Stomach (tissue), 9 donors: ENCODE data around the gene TMCC1. TPM values are rescaled to one million over a fixed set of nuclear protein-coding genes. Genes with fewer than 3 reads are reported as not detected.
"Not testable (repeated sequence)": the region's sequence is repeated elsewhere in the genome, so short reads cannot be mapped to it uniquely, and the experiment has no call there.

ENCODE experiments used
- DNase-seq, 2 donors: peaks; one replicate each; pipeline versions ENCODE4 v3.0.0 to v3.0.0-alpha.2; 2013 to 2019
- H3K27ac ChIP-seq, 5 donors: fragments of 200-600 bp in 4 of 5; sonication (generic) in 4 of 5; one replicate each; pipeline ENCODE4 v1.5.1; 2013 to 2019; ENCODE audit warnings: mild to moderate bottlenecking in 1 of 5, moderate library complexity in 1 of 5
- H3K27me3 ChIP-seq, 3 donors: fragments of 200-600 bp; sonication (generic); one replicate each; pipeline ENCODE4 v1.5.1; 2017 to 2019; ENCODE audit warnings: mixed run types in 1 of 3
- H3K36me3 ChIP-seq, 4 donors: fragments of 200-600 bp; sonication (generic); 1 replicate in 3 of 4; 2 replicates in 1 of 4; pipeline ENCODE4 v1.5.1; 2016 to 2019
- H3K4me1 ChIP-seq, 4 donors: fragments of 200-600 bp; sonication (generic); one replicate each; pipeline ENCODE4 v1.5.1; 2016 to 2019
- H3K4me3 ChIP-seq, 4 donors: fragments of 200-600 bp; sonication (generic) in 3 of 4; one replicate each; pipeline ENCODE4 v1.5.1; 2016 to 2019; ENCODE audit warnings: mild to moderate bottlenecking in 1 of 4
- H3K9me3 ChIP-seq, 4 donors: fragments of 200-600 bp; sonication (generic); one replicate each; pipeline ENCODE4 v1.5.1; 2016 to 2019
- EP300 ChIP-seq: sonication (generic); formaldehyde crosslinking; IDR thresholded peaks from one replicate; pipeline ENCODE4 v1.6.1; 2017; ENCODE audit warnings: antibody characterized with exemption
- POLR2A ChIP-seq, 4 donors: fragments of 450-650 bp; IDR thresholded peaks; one replicate each; pipeline ENCODE4 v1.6.1; 2016; ENCODE audit warnings: antibody characterized with exemption in 4 of 4, control low read depth in 2 of 4, mild to moderate bottlenecking in 1 of 4, moderate library complexity in 1 of 4
- POLR2AphosphoS5 ChIP-seq, 3 donors: sonication (generic); formaldehyde crosslinking; IDR thresholded peaks; one replicate each; pipeline ENCODE4 v1.6.1; 2016; ENCODE audit warnings: antibody characterized with exemption in 3 of 3
- WGBS, 5 donors: extraction: QIAGEN DNeasy Blood & Tissue Kit in 3 of 5; methylation state at CpG; one replicate each; pipeline versions ENCODE4 v1.1.5 to v1.1.7; 2013 to 2018; 5-methylcytosine and 5-hydroxymethylcytosine counted together
- intact Hi-C: fragments of 100-400 bp; cut with DNase I; formaldehyde crosslinking; loops from one replicate; pipeline ENCODE4 v1.15.1; 2023; ENCODE audit warnings: low total_unique reads
- polyA plus RNA-seq, 3 donors: library from polyadenylated mRNA; stranded (reverse); fragments of 200-250 nt; gene quantifications; one replicate each; pipeline ENCODE4 v1.2.3, GENCODE V29; 2013
- total RNA-seq, 5 donors: library from RNA; depleted of rRNA; stranded (reverse); fragments of >200 nt; gene quantifications; one replicate each; pipeline versions ENCODE4 v1.1.0 to v1.2.3, GENCODE V29; 2014 to 2016
- TF ChIP-seq, protein P1 (sequence below), 7 experiments: fragments of 450-650 bp in 4 of 7; fragments of 200-600 bp in 3 of 7; sonication (generic) in 3 of 7; IDR thresholded peaks; one replicate each; pipeline ENCODE4 v1.5.1; 2016 to 2019; ENCODE audit warnings: antibody characterized with exemption in 7 of 7, control low read depth in 2 of 7, mild to moderate bottlenecking in 1 of 7
- donor health status: healthy with polysubstance abuse.
- donor health status: Bipolar disorder and iron deficiency.
- donor health status: healthy.

The TMCC1 gene
- total and polyA plus RNA-seq, 8 donors: 5.0 to 26.6 (median 9.3) TPM

DNA sequence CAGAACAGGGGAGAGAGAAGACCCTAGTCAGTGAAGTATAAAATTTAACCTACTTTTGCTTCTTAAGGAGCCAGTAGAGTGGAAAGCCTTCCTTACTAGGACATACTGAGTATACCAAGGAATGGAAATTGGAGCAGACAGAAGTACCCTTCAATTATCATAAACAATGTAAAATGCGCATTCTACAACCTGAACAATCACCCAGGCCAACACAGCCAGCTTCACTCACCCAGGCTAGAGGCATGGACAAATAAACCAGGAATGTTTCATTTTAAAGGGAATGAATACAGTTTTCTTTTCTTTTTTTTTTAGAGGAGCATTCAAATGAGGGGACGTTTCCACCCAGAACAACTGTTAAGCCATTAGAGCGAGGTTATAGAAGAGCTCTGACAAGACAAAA, 245.1 kb downstream of the TMCC1 start:
- 85 to 92% (median 87%) methylated on average over 3 of the region's 3 CpGs for WGBS, 5 donors
- no peak for DNase-seq
- no peaks in the 10 kb centered on the region for H3K9me3 ChIP-seq
- H3K27ac ChIP-seq: no peak overlapping the region
- peaks cover 0 to 12% (median 9%) of the 10 kb centered on the region in 4 donors for H3K36me3 ChIP-seq
- intact Hi-C loops: no loop called here
- no peaks in the 10 kb centered on the region for H3K27me3 ChIP-seq
- H3K4me1 ChIP-seq: peaks cover 0 to 27% (median 3%) of the 10 kb centered on the region in 4 donors
- TF ChIP-seq EP300 (no peak), POLR2A (IDR thresholded peaks at IDR 0.05) (no peak), POLR2AphosphoS5 (IDR thresholded peaks at IDR 0.05) (no peak)
- TF ChIP-seq, protein P1, sequence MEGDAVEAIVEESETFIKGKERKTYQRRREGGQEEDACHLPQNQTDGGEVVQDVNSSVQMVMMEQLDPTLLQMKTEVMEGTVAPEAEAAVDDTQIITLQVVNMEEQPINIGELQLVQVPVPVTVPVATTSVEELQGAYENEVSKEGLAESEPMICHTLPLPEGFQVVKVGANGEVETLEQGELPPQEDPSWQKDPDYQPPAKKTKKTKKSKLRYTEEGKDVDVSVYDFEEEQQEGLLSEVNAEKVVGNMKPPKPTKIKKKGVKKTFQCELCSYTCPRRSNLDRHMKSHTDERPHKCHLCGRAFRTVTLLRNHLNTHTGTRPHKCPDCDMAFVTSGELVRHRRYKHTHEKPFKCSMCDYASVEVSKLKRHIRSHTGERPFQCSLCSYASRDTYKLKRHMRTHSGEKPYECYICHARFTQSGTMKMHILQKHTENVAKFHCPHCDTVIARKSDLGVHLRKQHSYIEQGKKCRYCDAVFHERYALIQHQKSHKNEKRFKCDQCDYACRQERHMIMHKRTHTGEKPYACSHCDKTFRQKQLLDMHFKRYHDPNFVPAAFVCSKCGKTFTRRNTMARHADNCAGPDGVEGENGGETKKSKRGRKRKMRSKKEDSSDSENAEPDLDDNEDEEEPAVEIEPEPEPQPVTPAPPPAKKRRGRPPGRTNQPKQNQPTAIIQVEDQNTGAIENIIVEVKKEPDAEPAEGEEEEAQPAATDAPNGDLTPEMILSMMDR (IDR thresholded peaks at IDR 0.05): no peak
- H3K4me3 ChIP-seq: no peak overlapping the region

- Histone ChIP-seq H3K36me3 (no peaks in the 10 kb centered on the region), H3K9me3 (no peaks in the 10 kb centered on the region), H3K27me3 (no peaks in the 10 kb centered on the region), H3K4me3 (no peak overlapping the region), H3K27ac (no peak overlapping the region), H3K4me1 (peaks cover 0 to 10% (median 0%) of the 10 kb centered on the region in 4 donors)
- WGBS, 5 donors: 56 to 69% (median 62%) methylated on average over 5 of the region's 5 CpGs
- TF ChIP-seq POLR2AphosphoS5 (IDR thresholded peaks at IDR 0.05): no peak
- no peak for TF ChIP-seq POLR2A (IDR thresholded peaks at IDR 0.05)
- TF ChIP-seq EP300: no peak
- TF ChIP-seq, protein P1 (IDR thresholded peaks at IDR 0.05): no peak
- intact Hi-C loops: no loop called here
- no peak for DNase-seq
Measured at GRCh38 chr3:129645286-129645685, 248.2 kb downstream of the TMCC1 start.

GRCh38 chr3:129644836-129645235, 248.7 kb downstream of the TMCC1 start:
- H3K9me3 ChIP-seq: no peaks in the 10 kb centered on the region
- no peaks in the 10 kb centered on the region for H3K27me3 ChIP-seq
- no peaks in the 10 kb centered on the region for H3K36me3 ChIP-seq
- H3K4me3 ChIP-seq: no peak overlapping the region
- no peak overlapping the region for H3K27ac ChIP-seq
- intact Hi-C loops: no loop called here
- TF ChIP-seq EP300 (no peak), POLR2A (IDR thresholded peaks at IDR 0.05) (no peak), POLR2AphosphoS5 (IDR thresholded peaks at IDR 0.05) (no peak)
- TF ChIP-seq, protein P1 (IDR thresholded peaks at IDR 0.05): no peak
- WGBS, 5 donors: 63 to 79% (median 78%) methylated on average over 3 of the region's 3 CpGs
- H3K4me1 ChIP-seq: peaks cover 0 to 6% (median 0%) of the 10 kb centered on the region in 4 donors
- peak in 1 of 2 donors; percentile 63 for DNase-seq

GRCh38 chr3:129641567-129642260, 251.8 kb downstream of the TMCC1 start:
- 25 to 44% (median 41%) methylated on average over 7 to 10 of the region's 10 CpGs for WGBS, 5 donors

GRCh38 chr3:129640985-129641384, 252.5 kb downstream of the TMCC1 start:
- intact Hi-C loops, H3K27me3 ChIP-seq, H3K36me3 ChIP-seq, H3K27ac ChIP-seq, H3K4me3 ChIP-seq, H3K9me3 ChIP-seq, DNase-seq, H3K4me1 ChIP-seq: not testable (repeated sequence)
- WGBS, 5 donors: 81 to 89% (median 83%) methylated on average over 7 of the region's 7 CpGs

More at GRCh38 chr3:129641567-129642260, 251.8 kb downstream of the TMCC1 start:
- DNase-seq, H3K4me1 ChIP-seq, H3K27ac ChIP-seq, H3K27me3 ChIP-seq, H3K9me3 ChIP-seq, H3K36me3 ChIP-seq, intact Hi-C loops, H3K4me3 ChIP-seq: not testable (repeated sequence)
